GM12891 (cell line): ENCODE measurements around the gene DDX31.
"Not testable (repeated sequence)": the region's sequence is repeated elsewhere in the genome, so short reads cannot be mapped to it uniquely, and the experiment has no call there.

ENCODE experiments used
- DNase-seq: peaks from one replicate; pipeline ENCODE4 v3.0.0; 2011; ENCODE audit warnings: low spot score; ENCODE audit not compliant: insufficient read length
- FAIRE-seq: peaks from 2 replicates; lab custom pipeline; 2011; peaks lifted over from hg19 to GRCh38; lab: Jason Lieb, UNC
- PAX5 ChIP-seq: IDR thresholded peaks from 2 replicates; pipeline ENCODE4 v1.6.1; 2011; ENCODE audit warnings: low read length, moderate library complexity, mild to moderate bottlenecking; ENCODE audit not compliant: insufficient read depth, severe bottlenecking
- POLR2A ChIP-seq: IDR thresholded peaks from 2 replicates; pipeline ENCODE4 v1.6.1; 2011; ENCODE audit warnings: low read depth, low read length, control low read depth
- POLR2AphosphoS5 ChIP-seq: IDR thresholded peaks from 2 replicates; pipeline ENCODE4 v1.6.1; 2011; ENCODE audit warnings: low read depth, low read length, control low read depth
- POU2F2 ChIP-seq: IDR thresholded peaks from 2 replicates; pipeline ENCODE4 v1.6.1; 2011; ENCODE audit warnings: low read depth, mild to moderate bottlenecking, control low read depth, low read length, moderate library complexity
- SPI1 ChIP-seq: IDR thresholded peaks from 2 replicates; pipeline ENCODE4 v1.6.1; 2011; ENCODE audit warnings: low read depth, low read length, control low read depth
- TAF1 ChIP-seq: IDR thresholded peaks from 2 replicates; pipeline ENCODE4 v1.6.1; 2011; ENCODE audit warnings: low read depth, low read length, control low read depth

DDX31 gene

GRCh38 chr9:132577119-132577518 is 92.7 kb downstream of the DDX31 start:
- FAIRE-seq (no peak), DNase-seq (no peak)
- no peak for TF ChIP-seq POU2F2
- no peak for TF ChIP-seq PAX5
- no peak for TF ChIP-seq TAF1
- no peak for TF ChIP-seq POLR2AphosphoS5
- no peak for TF ChIP-seq SPI1
- no peak for TF ChIP-seq POLR2A

GRCh38 chr9:132575811-132576210 is 94.0 kb downstream of the DDX31 start:
- FAIRE-seq (no peak), DNase-seq (no peak)
- TF ChIP-seq SPI1 (no peak), TAF1 (no peak), POLR2AphosphoS5 (no peak), PAX5 (no peak), POLR2A (no peak), POU2F2 (no peak)

- peak; percentile 68 for DNase-seq
- TF ChIP-seq POLR2A (no peak), POLR2AphosphoS5 (no peak), POU2F2 (no peak), PAX5 (no peak), TAF1 (no peak), SPI1 (no peak)
- peak; percentile 56 for FAIRE-seq
Observed at GRCh38 chr9:132575005-132575609, 94.7 kb downstream of the DDX31 start.

- DNase-seq (no peak), FAIRE-seq (no peak)
- TF ChIP-seq TAF1 (no peak), POLR2AphosphoS5 (no peak), PAX5 (no peak), POU2F2 (no peak), POLR2A (no peak)
Observed at GRCh38 chr9:132572921-132573320, 96.9 kb downstream of the DDX31 start.

GRCh38 chr9:132571806-132572600 is 97.8 kb downstream of the DDX31 start:
- no peak for FAIRE-seq

DNA sequence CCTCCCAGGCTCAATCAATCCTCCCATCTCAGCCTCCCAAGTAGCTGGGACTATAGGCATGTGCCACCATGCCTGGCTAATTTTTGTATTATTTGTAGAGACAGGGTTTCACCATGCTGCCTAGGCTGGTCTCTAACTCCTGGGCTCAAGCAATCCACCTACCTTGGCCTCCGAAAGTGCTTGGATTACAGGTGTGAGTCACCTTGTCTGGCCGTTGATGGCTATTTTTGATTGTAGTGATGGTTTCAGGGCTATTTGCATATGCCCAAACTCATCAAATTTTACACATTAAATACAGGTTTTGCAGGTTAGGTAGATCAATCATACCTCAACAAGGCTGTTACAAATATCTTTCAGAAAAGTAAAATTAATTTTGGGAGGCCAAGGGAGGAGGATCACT is 101.0 kb downstream of the DDX31 start:
- not testable (repeated sequence) for FAIRE-seq, DNase-seq

More at GRCh38 chr9:132571806-132572600, 97.8 kb downstream of the DDX31 start:
- no peak for DNase-seq
- TF ChIP-seq SPI1: no peak
- TF ChIP-seq PAX5: no peak
- TF ChIP-seq TAF1: no peak
- no peak for TF ChIP-seq POLR2AphosphoS5
- no peak for TF ChIP-seq POU2F2
- TF ChIP-seq POLR2A: no peak

DNA sequence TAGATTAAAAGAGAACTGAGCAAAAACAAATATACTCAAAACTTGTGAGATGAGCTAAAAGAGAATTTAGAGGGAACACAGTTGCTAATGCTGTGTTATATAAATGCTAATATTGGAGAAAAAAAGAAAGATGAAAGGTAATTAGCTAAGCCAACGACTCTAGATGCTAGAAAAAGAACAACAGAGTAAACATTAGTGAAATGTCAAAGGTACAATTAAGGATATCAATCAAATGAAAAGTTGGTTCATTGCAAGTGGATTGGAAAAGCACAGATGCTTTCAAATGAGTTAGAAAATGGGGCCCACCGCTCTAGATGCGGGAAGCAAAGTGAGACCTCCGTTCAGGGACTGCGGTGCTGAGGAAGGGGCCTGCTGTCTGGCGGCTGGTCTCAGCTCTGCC is 105.3 kb downstream of the DDX31 start:
- TF ChIP-seq POLR2AphosphoS5 (no peak), SPI1 (no peak), TAF1 (no peak), POLR2A (no peak), PAX5 (no peak), POU2F2 (no peak)
- DNase-seq (no peak), FAIRE-seq (no peak)

- no peak for TF ChIP-seq PAX5
- no peak for TF ChIP-seq TAF1
- TF ChIP-seq SPI1: no peak
- no peak for TF ChIP-seq POLR2A
- no peak for TF ChIP-seq POU2F2
- no peak for TF ChIP-seq POLR2AphosphoS5
- DNase-seq (no peak), FAIRE-seq (no peak)
Observed at GRCh38 chr9:132562306-132562573, 107.5 kb downstream of the DDX31 start.

- DNase-seq (no peak), FAIRE-seq (no peak)
- TF ChIP-seq SPI1 (no peak), POLR2A (no peak), TAF1 (no peak), POLR2AphosphoS5 (no peak)
Observed at GRCh38 chr9:132560616-132561202, 109.1 kb downstream of the DDX31 start.

GRCh38 chr9:132559711-132560110 is 110.1 kb downstream of the DDX31 start:
- no peak for DNase-seq
- FAIRE-seq: no peak
- TF ChIP-seq PAX5: no peak
- TF ChIP-seq POU2F2: no peak
- TF ChIP-seq TAF1: no peak
- no peak for TF ChIP-seq POLR2AphosphoS5
- TF ChIP-seq SPI1: no peak
- TF ChIP-seq POLR2A: no peak

GRCh38 chr9:132557159-132557558 is 112.6 kb downstream of the DDX31 start:
- FAIRE-seq: no peak
- TF ChIP-seq POLR2A (no peak), POU2F2 (no peak), PAX5 (no peak), SPI1 (no peak)
- no peak for DNase-seq
